Inferior parietal cortex (tissue), 1 donor: Measurements from ENCODE around the gene ZBTB46.

Experiments used
- DNase-seq: peaks from one replicate; pipeline ENCODE4 v3.0.0-alpha.2; 2016; ENCODE audit errors: extremely low spot score

Gene ZBTB46

DNA sequence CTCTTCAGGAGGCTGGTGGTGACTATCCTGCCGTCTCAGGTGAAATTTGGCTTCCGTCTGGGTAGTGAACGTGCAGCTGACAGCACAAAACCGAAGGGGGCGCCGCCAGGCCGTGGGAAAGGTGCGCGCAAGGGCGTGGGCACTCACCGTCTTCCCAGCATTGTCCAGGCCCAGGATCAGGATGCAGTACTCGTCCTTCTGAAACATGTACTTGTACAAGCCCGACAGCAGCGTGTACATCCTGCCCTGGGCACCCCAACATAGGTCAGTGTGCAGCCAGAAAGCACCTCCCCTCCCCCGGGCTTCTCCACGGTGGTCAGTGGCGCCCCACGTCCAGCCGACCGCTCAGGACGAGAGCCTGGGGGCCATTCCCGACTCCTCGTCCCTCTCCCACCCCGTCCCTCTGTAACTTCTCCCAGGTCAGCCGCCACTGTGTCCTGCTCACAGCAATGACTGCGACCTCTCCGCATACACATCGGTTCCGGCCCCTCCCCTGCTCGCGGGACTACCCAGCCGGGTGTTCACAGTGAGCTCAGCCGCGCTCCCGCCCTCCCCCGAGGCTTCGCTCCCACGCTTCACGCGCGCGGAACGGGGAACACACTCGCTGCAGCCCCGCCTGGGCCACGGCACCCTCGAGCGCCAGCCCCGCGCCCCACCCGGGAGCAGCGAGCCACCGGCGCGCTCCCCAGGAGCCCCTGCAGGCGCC, 124.1 kb downstream of the ZBTB46 start:
- no peak for DNase-seq

DNA sequence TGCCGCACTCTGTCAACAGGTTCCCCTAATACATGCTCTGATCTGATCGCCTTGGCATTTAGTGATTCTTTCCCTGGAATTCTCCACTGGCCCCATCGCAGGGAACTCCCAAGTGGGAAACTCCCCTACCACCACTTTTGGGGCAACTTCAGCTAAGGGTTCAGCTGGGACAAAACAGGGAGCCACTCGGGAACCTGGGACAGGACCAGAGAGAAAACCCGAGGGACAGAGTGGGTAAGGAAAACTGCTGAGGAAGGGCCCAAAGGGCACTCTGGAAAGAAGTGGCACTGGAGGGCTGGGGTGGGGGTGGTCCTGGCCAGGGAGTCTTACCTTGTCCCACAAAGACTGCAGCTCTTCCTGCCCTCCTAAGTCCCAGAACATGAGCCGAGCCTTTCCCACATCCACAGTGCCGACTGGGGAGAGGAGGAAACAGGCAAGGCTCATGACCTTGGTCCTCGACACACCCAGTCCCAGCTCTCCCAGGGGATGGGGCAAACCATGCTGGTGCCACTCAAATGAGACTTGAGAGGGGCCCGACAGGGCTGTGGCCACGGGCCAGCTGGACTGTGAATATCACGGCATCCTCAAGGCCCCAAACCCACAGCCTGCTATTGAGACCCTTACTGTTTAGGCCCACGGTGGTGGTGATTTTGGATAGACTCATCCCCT, 124.9 kb downstream of the ZBTB46 start:
- no peak for DNase-seq

- no peak for DNase-seq
Observed at GRCh38 chr20:63705232-63706026, 125.6 kb downstream of the ZBTB46 start.

DNA sequence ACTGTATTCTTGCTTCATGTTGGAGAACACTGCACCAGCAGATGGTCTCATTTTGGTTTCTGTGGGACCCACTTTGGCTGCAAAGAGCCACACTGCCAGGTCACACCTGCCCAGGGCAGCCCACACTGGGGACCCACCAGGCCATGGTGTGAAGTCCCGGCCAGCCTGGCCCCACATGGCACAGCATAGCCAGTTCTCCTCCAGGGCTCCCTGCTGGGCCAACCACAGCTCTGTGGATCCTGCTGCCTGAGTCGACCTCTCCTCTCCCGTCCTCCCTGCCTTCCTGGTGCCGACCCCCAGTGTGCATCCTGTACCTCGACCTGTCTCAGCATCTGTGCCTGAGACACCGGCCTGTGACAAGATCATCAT, 126.3 kb downstream of the ZBTB46 start:
- DNase-seq = no peak

DNA sequence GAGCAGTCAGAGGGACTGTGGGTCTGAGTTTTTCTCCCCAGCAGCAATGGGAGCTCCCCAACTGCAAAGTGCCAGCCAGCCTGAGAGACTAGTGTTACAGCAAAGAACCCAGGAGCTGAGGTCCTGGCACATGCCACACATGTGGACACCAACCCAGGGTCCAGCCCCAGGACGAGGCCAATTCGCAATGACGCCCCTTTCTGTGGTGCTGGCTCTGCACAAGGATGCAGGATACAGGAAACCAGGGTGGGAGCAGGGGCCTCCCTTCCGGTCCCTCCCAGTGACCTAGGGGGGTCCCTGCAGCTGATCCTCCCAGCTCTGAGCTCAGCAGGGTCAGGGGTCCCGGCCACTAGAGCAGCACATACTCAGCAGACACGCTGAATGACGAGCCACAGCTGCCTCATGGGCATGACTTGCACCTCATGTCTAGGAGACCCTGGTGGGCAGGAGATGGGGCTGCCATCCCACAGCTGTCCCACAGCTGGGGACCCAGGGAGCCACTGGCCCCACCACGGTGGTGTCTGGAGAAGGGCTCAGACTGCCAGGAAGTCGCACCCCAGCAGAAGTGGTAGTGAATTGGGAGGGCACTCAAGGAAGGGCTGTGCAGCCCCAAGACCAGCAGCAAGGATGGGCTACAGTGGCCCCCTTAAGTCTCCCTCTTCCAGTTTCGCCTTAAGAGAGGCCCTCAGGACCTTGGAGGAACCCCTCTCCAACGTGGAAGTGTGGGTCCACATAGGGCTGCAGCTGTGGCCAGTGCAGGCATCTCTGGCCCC, 126.9 kb downstream of the ZBTB46 start:
- no peak for DNase-seq

GRCh38 chr20:63703471-63703975, 127.5 kb downstream of the ZBTB46 start:
- DNase-seq = no peak

- DNase-seq = no peak
Observed at GRCh38 chr20:63702751-63703470, 128.2 kb downstream of the ZBTB46 start.

- no peak for DNase-seq
Observed at GRCh38 chr20:63702036-63702665, 128.9 kb downstream of the ZBTB46 start.

GRCh38 chr20:63701329-63702035, 129.6 kb downstream of the ZBTB46 start:
- DNase-seq = no peak

GRCh38 chr20:63701051-63701328, 130.1 kb downstream of the ZBTB46 start:
- DNase-seq = no peak

- no peak for DNase-seq
Observed at GRCh38 chr20:63700199-63701050, 130.6 kb downstream of the ZBTB46 start.

DNA sequence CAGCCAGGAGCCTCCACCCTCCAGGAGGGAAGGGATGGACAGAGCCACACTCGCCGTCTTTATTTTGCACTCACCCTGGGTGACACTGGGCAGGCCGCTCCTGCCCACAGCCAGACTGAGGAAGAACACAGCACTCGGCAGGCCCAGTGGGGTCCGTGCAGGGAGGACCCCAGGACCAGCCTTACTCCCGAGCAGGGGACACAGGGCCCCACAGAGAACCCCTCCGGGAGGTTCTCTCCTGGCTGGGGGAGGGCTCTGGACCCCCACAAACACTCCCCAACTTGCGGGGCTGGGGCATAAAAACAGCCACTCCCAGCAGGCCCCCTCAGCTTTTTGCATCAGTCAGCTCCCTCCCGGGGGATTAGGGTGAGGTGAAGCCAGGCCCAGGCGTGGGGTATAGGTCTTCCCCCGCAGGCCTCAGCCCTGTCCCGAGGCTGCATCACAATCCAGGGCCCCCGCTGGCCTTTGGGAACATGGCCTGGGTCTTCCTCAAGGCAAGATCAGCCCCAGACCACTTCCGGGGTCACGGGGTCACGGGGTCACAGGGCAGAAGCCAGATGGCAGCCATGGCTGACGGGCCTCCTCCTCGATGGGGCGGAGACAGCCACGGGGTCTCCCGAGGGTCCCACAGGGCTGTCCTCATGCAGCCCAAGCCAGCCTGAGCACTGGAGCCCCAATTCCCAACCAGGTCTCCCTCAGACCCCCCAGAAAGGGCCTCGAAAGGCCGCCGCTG, 131.4 kb downstream of the ZBTB46 start:
- DNase-seq = no peak

DNA sequence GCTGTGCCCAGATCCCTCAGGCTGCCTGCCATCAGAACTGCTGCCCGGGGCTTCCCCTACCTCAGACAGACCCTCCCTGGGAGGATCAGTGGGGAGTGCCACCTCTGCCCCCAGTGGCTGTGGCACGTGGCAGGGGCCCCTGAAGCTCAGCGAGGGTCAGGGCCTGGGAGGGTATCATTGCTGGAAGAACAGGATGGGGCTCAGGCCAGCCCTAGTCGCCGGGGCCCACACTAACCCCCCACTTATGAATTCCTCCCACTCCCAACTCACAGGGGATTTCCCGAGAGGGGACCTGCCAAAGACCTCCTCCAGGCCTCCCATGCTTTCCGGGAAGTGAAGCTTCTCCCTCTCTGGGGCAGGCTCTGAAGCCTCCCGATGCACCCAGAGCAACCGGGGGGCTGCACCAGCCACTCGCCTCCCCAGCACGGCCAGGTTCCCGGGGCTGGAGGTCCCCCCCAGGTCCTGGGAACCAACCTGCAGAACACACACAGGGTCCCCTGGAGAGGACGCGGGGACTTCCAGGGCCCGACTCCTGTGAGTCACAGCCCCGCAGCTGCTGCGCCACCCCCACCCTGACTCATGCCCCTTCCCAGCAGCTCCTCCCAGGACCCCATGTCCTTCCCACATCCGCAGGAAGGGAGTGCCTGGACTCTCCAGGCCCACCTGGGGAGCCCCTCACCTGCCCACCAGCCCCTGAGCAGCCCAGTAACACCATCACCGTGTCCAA, 132.2 kb downstream of the ZBTB46 start:
- DNase-seq = no peak

DNA sequence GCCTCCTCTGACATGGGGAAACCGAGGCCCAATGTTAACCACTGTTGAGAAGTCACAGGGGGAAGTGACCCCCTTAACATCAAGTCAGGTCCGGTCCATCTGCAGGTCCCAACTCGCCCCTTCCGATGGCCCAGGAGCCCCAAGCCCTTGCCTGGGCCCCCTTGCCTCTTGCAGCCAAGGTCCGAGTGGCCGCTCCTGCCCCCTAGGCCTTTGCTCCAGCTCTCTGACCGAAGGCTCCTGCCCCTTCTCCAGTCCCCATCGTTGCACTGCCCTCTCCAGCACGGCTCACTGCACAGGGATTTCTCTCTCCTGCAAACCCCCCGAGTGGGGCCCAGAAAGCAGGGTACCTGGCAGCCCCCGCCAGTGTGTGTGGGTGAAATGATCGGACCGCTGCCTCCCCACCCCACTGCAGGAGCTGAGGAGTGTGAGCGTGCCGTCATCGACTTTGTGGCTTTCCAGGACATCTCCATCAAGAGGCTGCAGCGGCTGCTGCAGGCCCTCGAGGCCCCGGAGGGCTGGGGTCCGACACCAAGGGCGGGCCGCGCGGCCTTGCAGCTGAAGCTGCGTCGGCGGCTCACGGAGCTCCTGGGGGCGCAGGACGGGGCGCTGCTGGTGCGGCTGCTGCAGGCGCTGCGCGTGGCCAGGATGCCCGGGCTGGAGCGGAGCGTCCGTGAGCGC, 133.1 kb downstream of the ZBTB46 start:
- DNase-seq = no peak

DNA sequence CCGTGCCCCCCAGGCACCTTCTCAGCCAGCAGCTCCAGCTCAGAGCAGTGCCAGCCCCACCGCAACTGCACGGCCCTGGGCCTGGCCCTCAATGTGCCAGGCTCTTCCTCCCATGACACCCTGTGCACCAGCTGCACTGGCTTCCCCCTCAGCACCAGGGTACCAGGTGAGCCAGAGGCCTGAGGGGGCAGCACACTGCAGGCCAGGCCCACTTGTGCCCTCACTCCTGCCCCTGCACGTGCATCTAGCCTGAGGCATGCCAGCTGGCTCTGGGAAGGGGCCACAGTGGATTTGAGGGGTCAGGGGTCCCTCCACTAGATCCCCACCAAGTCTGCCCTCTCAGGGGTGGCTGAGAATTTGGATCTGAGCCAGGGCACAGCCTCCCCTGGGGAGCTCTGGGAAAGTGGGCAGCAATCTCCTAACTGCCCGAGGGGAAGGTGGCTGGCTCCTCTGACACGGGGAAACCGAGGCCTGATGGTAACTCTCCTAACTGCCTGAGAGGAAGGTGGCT, 133.7 kb downstream of the ZBTB46 start:
- no peak for DNase-seq

DNA sequence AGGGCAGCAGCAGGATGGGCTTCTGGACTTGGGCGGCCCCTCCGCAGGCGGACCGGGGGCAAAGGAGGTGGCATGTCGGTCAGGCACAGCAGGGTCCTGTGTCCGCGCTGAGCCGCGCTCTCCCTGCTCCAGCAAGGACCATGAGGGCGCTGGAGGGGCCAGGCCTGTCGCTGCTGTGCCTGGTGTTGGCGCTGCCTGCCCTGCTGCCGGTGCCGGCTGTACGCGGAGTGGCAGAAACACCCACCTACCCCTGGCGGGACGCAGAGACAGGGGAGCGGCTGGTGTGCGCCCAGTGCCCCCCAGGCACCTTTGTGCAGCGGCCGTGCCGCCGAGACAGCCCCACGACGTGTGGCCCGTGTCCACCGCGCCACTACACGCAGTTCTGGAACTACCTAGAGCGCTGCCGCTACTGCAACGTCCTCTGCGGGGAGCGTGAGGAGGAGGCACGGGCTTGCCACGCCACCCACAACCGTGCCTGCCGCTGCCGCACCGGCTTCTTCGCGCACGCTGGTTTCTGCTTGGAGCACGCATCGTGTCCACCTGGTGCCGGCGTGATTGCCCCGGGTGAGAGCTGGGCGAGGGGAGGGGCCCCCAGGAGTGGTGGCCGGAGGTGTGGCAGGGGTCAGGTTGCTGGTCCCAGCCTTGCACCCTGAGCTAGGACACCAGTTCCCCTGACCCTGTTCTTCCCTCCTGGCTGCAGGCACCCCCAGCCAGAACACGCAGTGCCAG, 134.3 kb downstream of the ZBTB46 start, which contains the start of gene TNFRSF6B:
Gene TNFRSF6B, plus strand, starts transcription at position 25 of the 729 bp plus-strand sequence. Its CDS starts 116 bp downstream, at position 141.
- DNase-seq = no peak
